SJSA1 (cell line): Measurements from ENCODE around the gene THOC6. TPM values are rescaled to one million over a fixed set of nuclear protein-coding genes. Genes with fewer than 3 reads are reported as not detected.

ENCODE experiments used
- DNase-seq, 2 experiments: peaks; one replicate each; pipeline ENCODE4 v3.0.0-alpha.2; 2015 to 2020; ENCODE audit warnings: low spot score in 2 of 2, low read depth in 1 of 2
- H3K27ac ChIP-seq: fragments of 250-450 bp; sonication (Bioruptor Pico); 2 replicates; pipeline ENCODE4 v1.5.1; 2020; ENCODE audit warnings: mild to moderate bottlenecking, moderate library complexity
- H3K27me3 ChIP-seq: fragments of 250-450 bp; sonication (Bioruptor Pico); replicated peaks from 2 replicates; pipeline ENCODE4 v1.5.1; 2020; ENCODE audit warnings: mild to moderate bottlenecking, moderate library complexity
- H3K36me3 ChIP-seq: fragments of 250-450 bp; sonication (Bioruptor Pico); 2 replicates; pipeline ENCODE4 v1.5.1; 2020; ENCODE audit warnings: mild to moderate bottlenecking
- H3K4me1 ChIP-seq: fragments of 250-450 bp; sonication (Bioruptor Pico); replicated peaks from 2 replicates; pipeline ENCODE4 v1.6.1; 2021; ENCODE audit warnings: mild to moderate bottlenecking
- H3K4me3 ChIP-seq: fragments of 250-450 bp; sonication (Bioruptor Pico); 2 replicates; pipeline ENCODE4 v1.5.1; 2020; ENCODE audit warnings: mild to moderate bottlenecking
- H3K9me3 ChIP-seq: fragments of 250-450 bp; sonication (Bioruptor Pico); replicated peaks from 2 replicates; pipeline ENCODE4 v1.5.1; 2020; ENCODE audit warnings: mild to moderate bottlenecking
- total RNA-seq: library from RNA; depleted of rRNA; stranded (reverse); fragments of >200 nt; shearing (Covaris generic); gene quantifications from 2 replicates; pipeline ENCODE4 v1.2.3, GENCODE V29; 2014

Gene THOC6
- total RNA-seq, 1 experiment from 2014 or later = 27.4 TPM

DNA sequence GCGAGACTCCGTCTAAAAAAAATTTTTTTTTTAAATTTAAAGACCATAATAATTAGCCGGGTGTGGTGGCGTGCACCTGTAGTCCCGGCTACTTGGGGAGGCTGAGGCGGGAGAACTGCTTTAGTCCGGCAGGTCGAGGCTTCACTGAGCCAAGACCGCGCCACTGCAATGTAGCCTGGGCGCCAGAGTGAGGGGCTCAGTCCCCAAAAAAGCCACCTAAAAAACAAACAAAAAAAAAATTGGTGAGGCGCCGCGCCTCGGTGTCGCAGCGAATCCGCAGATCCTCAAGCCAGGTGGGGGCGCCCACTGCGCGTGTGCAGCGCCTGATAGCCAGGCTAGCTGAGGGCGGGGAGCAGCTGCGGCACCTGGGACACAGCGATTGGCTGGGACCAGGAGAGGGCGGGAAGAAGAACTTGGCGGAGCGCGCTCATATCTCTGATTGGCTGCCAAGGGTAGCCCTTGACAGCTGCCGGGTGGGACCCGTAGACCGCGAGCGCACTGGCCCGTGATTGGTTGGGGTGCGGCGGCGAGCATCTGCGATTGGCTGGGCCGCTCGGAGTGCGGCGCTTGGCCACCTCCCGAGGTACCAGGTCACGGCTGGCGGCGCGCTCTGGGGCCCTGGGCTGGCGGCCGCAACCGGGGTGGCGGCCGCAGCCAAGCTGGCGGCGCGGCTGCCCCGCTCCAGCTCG lies 20.1 kb upstream of the THOC6 start:
- no peak overlapping the region for H3K27ac ChIP-seq
- H3K27me3 ChIP-seq = peaks cover 79% of the 10 kb centered on the region
- H3K4me1 ChIP-seq = no peaks in the 10 kb centered on the region
- H3K4me3 ChIP-seq = no peak overlapping the region; the same call in 1 of the 2 replicates
- H3K9me3 ChIP-seq = no peaks in the 10 kb centered on the region
- no peaks in the 10 kb centered on the region for H3K36me3 ChIP-seq
- DNase-seq = peak; percentile 94 to 97

- DNase-seq = no peak
- peaks cover 80% of the 10 kb centered on the region for H3K27me3 ChIP-seq
- no peak overlapping the region for H3K27ac ChIP-seq
- no peaks in the 10 kb centered on the region for H3K9me3 ChIP-seq
- no peak overlapping the region; the same call in 1 of the 2 replicates for H3K4me3 ChIP-seq
- no peaks in the 10 kb centered on the region for H3K36me3 ChIP-seq
- H3K4me1 ChIP-seq = no peaks in the 10 kb centered on the region
These were observed 19.5 kb upstream of the THOC6 start for GRCh38 chr16:3004319-3004718.

DNA sequence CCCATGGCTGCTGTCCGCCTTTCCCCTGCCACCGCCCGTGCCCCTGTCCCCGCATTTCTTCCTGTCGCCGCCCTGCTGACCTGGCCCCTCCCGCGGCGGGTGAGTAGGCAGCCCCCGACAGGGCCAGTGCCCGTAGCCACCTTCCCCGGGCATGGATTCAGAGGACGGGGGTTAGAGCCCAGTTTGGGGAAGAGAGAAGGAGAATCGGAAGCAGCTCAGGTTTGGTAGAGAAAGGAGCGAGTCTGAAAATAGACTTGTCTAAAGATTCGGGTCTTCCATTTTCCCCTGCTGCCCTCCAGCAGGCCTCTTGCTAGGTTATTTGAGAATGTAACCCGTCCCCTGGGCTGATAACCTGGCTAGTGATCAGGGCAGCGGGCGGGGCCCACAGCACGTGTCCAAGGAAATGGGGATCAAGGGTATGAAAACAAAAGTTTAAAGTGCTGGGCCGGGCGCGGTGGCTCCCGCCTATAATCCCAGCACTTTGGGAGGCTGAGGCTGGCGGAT lies 19.0 kb upstream of the THOC6 start:
- H3K4me1 ChIP-seq = no peaks in the 10 kb centered on the region
- no peak overlapping the region for H3K27ac ChIP-seq
- H3K4me3 ChIP-seq = no peak overlapping the region
- H3K9me3 ChIP-seq = no peaks in the 10 kb centered on the region
- no peak for DNase-seq
- H3K36me3 ChIP-seq = no peaks in the 10 kb centered on the region
- H3K27me3 ChIP-seq = peaks cover 82% of the 10 kb centered on the region

GRCh38 chr16:3007059-3007956 lies 16.5 kb upstream of the THOC6 start:
- Histone ChIP-seq H3K36me3 (no peaks in the 10 kb centered on the region), H3K4me1 (no peaks in the 10 kb centered on the region), H3K27ac (no peak overlapping the region), H3K4me3 (no peak overlapping the region), H3K9me3 (no peaks in the 10 kb centered on the region), H3K27me3 (peaks cover 75% of the 10 kb centered on the region)
- DNase-seq = no peak

DNA sequence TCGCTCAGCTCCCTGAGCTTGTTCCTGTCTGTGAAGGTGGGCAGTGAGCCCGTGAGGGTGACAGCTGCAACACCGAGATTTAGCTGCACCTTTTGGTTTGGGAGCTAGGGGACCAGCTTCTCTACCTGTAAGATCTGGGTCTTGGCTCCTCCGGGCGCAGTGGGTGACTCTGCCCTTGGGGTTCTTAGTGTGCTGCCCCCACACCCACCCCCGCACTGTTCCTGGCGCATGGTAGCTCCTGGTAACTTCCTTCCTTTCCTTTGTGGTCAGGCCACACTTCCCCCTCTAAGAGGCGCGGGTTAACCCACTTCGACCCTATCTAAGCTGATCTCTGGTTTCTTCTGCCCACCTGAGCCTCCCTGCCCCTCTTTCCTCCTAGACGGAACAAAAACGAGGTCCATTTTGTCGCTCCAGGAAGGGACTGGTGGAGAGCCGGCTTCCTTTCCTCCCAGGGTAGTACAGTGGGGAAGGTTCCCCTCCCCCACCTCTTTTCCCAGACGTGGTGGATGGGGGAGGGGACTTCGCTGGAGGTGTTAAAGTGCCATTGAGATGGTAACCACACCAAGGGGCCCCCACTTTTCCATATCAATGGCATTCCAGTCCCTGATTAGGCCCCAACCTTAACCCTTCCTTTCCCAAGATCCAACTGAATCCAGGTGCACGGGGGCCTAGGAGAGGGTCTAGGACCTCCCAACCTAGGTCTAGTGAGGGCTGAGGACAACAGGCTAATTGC lies 15.7 kb upstream of the THOC6 start:
- DNase-seq = no peak
- Histone ChIP-seq H3K27ac (no peak overlapping the region), H3K9me3 (no peaks in the 10 kb centered on the region), H3K4me3 (no peak overlapping the region), H3K27me3 (peaks cover 76% of the 10 kb centered on the region), H3K4me1 (no peaks in the 10 kb centered on the region; the same call in 1 of the 2 replicates), H3K36me3 (no peaks in the 10 kb centered on the region)

GRCh38 chr16:3008690-3009037 lies 15.2 kb upstream of the THOC6 start:
- H3K27me3 ChIP-seq = peaks cover 82% of the 10 kb centered on the region

GRCh38 chr16:3009568-3010390 lies 14.1 kb upstream of the THOC6 start:
- no peaks in the 10 kb centered on the region; the same call in 1 of the 2 replicates for H3K4me1 ChIP-seq
- DNase-seq = no peak
- no peaks in the 10 kb centered on the region for H3K36me3 ChIP-seq
- H3K27me3 ChIP-seq = peaks cover 89% of the 10 kb centered on the region
- H3K9me3 ChIP-seq = no peaks in the 10 kb centered on the region
- no peak overlapping the region for H3K27ac ChIP-seq
- H3K4me3 ChIP-seq = no peak overlapping the region

More at GRCh38 chr16:3008690-3009037, 15.2 kb upstream of the THOC6 start:
- DNase-seq = no peak
- Histone ChIP-seq H3K4me1 (no peaks in the 10 kb centered on the region; the same call in 1 of the 2 replicates), H3K36me3 (no peaks in the 10 kb centered on the region), H3K27ac (no peak overlapping the region), H3K4me3 (no peak overlapping the region), H3K9me3 (no peaks in the 10 kb centered on the region)

DNA sequence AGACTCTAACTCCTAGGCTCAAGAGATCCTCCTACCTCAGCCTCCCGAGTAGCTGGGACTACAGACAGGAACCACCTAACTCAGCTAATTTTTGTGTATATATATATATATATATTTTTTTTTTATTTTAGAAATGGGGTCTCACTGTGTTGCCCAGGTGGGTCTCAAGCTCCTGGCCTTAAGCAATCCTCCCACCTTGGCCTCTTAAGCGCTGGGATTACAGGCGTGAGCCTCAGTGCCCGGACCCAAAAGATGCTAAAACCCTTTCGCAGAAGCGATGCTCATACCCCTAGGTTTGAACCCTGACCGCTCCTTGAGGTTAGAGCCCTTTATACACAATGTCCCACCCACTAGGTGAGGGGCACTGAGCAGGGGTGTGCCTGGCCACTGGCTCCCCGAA lies 13.3 kb upstream of the THOC6 start:
- no peaks in the 10 kb centered on the region; the same call in 1 of the 2 replicates for H3K4me1 ChIP-seq
- peaks cover 82% of the 10 kb centered on the region for H3K27me3 ChIP-seq
- no peak for DNase-seq

DNA sequence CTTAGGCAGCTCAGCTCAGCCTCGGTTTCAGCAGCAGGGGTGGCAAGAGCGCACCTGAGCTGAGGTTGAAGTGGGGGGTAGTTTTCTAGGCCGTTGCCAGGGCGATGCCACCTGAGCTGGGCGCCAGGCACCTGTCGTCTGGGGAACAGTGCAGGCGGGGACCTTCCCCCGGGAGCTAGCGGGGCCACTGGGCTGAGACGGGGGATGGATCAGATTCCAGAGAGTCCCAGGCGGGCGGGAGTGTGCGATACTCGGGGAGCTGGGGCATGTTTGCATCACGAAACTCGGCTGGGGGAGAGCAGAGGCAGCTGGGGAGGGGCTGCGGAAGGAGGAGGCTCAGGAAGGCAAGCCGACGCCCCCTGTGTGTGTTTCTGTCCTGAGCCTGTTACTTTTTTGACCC lies 11.6 kb upstream of the THOC6 start:
- Histone ChIP-seq H3K9me3 (no peaks in the 10 kb centered on the region), H3K27ac (no peak overlapping the region), H3K4me1 (no peaks in the 10 kb centered on the region; the same call in 1 of the 2 replicates), H3K4me3 (no peak overlapping the region), H3K36me3 (no peaks in the 10 kb centered on the region), H3K27me3 (peaks cover 65% of the 10 kb centered on the region)
- no peak for DNase-seq

More for the DNA sequence above, 13.3 kb upstream of the THOC6 start:
- Histone ChIP-seq H3K4me3 (no peak overlapping the region), H3K9me3 (no peaks in the 10 kb centered on the region), H3K27ac (no peak overlapping the region), H3K36me3 (no peaks in the 10 kb centered on the region)

- Histone ChIP-seq H3K27me3 (peaks cover 58% of the 10 kb centered on the region), H3K4me3 (no peak within 1 kb of the TSS), H3K27ac (no peak within 1 kb of the TSS), H3K4me1 (no peaks in the 10 kb centered on the region; the same call in 1 of the 2 replicates), H3K9me3 (no peaks in the 10 kb centered on the region), H3K36me3 (no peaks in the 10 kb centered on the region)
- no peak for DNase-seq
These were observed 10.9 kb upstream of the THOC6 start, which contains the start of gene CLDN9 for GRCh38 chr16:3012828-3013420. Gene CLDN9, plus strand, starts transcription at chr16:3012923. Its CDS starts 440 bp downstream, at chr16:3013363.

DNA sequence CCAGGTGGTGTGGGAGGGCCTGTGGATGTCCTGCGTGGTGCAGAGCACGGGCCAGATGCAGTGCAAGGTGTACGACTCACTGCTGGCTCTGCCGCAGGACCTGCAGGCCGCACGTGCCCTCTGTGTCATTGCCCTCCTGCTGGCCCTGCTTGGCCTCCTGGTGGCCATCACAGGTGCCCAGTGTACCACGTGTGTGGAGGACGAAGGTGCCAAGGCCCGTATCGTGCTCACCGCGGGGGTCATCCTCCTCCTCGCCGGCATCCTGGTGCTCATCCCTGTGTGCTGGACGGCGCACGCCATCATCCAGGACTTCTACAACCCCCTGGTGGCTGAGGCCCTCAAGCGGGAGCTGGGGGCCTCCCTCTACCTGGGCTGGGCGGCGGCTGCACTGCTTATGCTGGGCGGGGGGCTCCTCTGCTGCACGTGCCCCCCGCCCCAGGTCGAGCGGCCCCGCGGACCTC lies 10.3 kb upstream of the THOC6 start:
- Histone ChIP-seq H3K4me3 (no peak overlapping the region), H3K9me3 (no peaks in the 10 kb centered on the region), H3K4me1 (no peaks in the 10 kb centered on the region; the same call in 1 of the 2 replicates), H3K36me3 (no peaks in the 10 kb centered on the region), H3K27ac (no peak overlapping the region), H3K27me3 (peaks cover 52% of the 10 kb centered on the region)
- no peak for DNase-seq

- Histone ChIP-seq H3K9me3 (no peaks in the 10 kb centered on the region), H3K27ac (no peak overlapping the region), H3K4me1 (no peaks in the 10 kb centered on the region; the same call in 1 of the 2 replicates), H3K4me3 (no peak overlapping the region), H3K27me3 (peaks cover 46% of the 10 kb centered on the region), H3K36me3 (no peaks in the 10 kb centered on the region)
- DNase-seq = no peak
These were observed 9.7 kb upstream of the THOC6 start for GRCh38 chr16:3013998-3014690.
